Ovary (tissue), 3 donors: ENCODE data around the gene OIP5.
"Not testable (repeated sequence)": the region's sequence is repeated elsewhere in the genome, so short reads cannot be mapped to it uniquely, and the experiment has no call there.

ENCODE experiments used
- CTCF ChIP-seq, 3 donors: fragments of 450-650 bp in 2 of 3; fragments of 200-600 bp in 1 of 3; IDR thresholded peaks; one replicate each; pipeline versions ENCODE4 v1.5.1 to v1.8.0; 2016 to 2022; ENCODE audit warnings: antibody characterized with exemption in 3 of 3, mild to moderate bottlenecking in 1 of 3
- EP300 ChIP-seq: sonication (generic); formaldehyde crosslinking; IDR thresholded peaks from one replicate; pipeline ENCODE4 v1.6.1; 2017; ENCODE audit warnings: antibody characterized with exemption
- donor health status: DM: no; HTN: no; CAD: no.

GRCh38 chr15:41301139-41301538 is 31.3 kb downstream of the OIP5 start:
- not testable (repeated sequence) for TF ChIP-seq EP300; CTCF (IDR thresholded peaks at IDR 0.05)
